ENCODE measurements around the gene GRK4. TPM values are rescaled to one million over a fixed set of nuclear protein-coding genes. Genes with fewer than 3 reads are reported as not detected.

Gene GRK4
- total RNA-seq, 3 donors from 2014 or later (not counting 1 experiment from before 2014, with no cell fraction given) = 2.0 to 6.4 (median 5.1) TPM

DNA sequence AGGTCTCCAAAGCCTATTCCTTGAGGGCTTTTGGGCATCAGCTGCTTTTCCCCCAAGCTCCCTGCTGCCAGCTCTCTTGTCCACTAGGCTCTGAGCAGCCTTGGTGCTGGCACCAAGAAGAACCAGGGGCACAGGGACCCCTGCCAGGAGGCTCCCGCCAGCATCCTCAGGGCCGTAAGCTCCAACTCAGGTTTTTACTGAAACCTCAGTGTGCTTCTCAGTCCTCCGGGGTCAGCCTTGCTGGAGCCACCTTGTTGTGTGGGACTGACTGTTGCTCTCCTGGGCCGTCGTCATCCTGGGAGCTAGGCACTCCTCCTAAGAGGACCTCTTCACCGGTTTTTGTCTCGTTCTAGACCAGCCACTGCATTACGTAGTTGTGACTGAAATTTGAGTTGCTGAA is 39.1 kb upstream of the GRK4 start:
- DNase-seq (no peak), ATAC-seq (no peak)
- TF ChIP-seq, protein P1, sequence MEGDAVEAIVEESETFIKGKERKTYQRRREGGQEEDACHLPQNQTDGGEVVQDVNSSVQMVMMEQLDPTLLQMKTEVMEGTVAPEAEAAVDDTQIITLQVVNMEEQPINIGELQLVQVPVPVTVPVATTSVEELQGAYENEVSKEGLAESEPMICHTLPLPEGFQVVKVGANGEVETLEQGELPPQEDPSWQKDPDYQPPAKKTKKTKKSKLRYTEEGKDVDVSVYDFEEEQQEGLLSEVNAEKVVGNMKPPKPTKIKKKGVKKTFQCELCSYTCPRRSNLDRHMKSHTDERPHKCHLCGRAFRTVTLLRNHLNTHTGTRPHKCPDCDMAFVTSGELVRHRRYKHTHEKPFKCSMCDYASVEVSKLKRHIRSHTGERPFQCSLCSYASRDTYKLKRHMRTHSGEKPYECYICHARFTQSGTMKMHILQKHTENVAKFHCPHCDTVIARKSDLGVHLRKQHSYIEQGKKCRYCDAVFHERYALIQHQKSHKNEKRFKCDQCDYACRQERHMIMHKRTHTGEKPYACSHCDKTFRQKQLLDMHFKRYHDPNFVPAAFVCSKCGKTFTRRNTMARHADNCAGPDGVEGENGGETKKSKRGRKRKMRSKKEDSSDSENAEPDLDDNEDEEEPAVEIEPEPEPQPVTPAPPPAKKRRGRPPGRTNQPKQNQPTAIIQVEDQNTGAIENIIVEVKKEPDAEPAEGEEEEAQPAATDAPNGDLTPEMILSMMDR (IDR thresholded peaks at IDR 0.05) = no peak
- H3K4me3 ChIP-seq (ENCODE audit: low read length) = no peak overlapping the region
- H3K9me3 Mint-ChIP-seq = peaks cover 0 to 4% of the 10 kb centered on the region in 2 donors
- H3K27ac ChIP-seq (ENCODE audit: low read length) = no peak overlapping the region
- H3K36me3 ChIP-seq (ENCODE audit: control insufficient read depth, insufficient read depth, low read length) = peaks cover 61% of the 10 kb centered on the region
- no peaks in the 10 kb centered on the region for H3K27me3 ChIP-seq (ENCODE audit: control insufficient read depth, insufficient read depth, low read length)
- no peak overlapping the region for H3K4me3 Mint-ChIP-seq
- H3K9me3 ChIP-seq (ENCODE audit: control insufficient read depth, insufficient read depth, low read length) = no peaks in the 10 kb centered on the region
- H3K27me3 Mint-ChIP-seq (ENCODE audit: low read depth in 2 of 2) = no peaks in the 10 kb centered on the region
- H3K4me1 ChIP-seq (ENCODE audit: control insufficient read depth, insufficient read depth, low read length) = peaks cover 24% of the 10 kb centered on the region
- WGBS (ENCODE audit: insufficient coverage) = 94% methylated on average over 8 of the region's 8 CpGs
- H3K4me1 Mint-ChIP-seq = peaks cover 40 to 46% of the 10 kb centered on the region in 2 donors
- H3K27ac Mint-ChIP-seq = peak overlapping the region; percentile 59 to 87
- peaks cover 13% of the 10 kb centered on the region for H3K36me3 Mint-ChIP-seq
- intact Hi-C loops (cut with micrococcal nuclease) = no loop called here

DNA sequence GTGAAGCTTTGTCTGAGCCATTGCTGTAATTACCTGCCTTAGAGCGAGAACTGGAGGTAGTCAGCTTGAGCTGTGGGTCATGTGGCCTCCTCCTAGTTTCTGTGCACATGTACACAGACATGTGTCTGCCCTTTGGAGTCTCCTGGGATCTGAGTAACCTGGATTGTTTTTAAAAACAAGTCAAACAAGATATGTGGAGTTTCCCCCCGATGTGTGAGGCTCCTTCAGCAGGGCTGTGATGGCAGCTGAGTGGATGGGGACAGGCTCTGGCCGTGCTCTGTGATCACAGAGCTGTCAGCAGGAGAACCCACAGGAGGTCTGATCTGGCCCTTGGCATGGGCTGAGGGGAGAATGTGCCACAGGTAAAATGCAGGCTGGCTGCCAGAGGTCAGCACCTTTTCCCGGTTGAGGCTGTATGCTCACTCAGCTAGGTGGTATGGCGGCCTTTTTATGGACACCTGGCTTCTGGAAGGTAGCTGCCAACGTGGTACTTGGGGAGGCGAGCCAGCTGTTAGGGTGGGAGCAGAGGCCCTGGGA is 38.5 kb upstream of the GRK4 start:
- Histone ChIP-seq H3K4me1 (ENCODE audit: control insufficient read depth, insufficient read depth, low read length) (peaks cover 24% of the 10 kb centered on the region), H3K36me3 (ENCODE audit: control insufficient read depth, insufficient read depth, low read length) (peaks cover 64% of the 10 kb centered on the region), H3K27ac (ENCODE audit: low read length) (no peak overlapping the region), H3K27me3 (ENCODE audit: control insufficient read depth, insufficient read depth, low read length) (no peaks in the 10 kb centered on the region), H3K9me3 (ENCODE audit: control insufficient read depth, insufficient read depth, low read length) (no peaks in the 10 kb centered on the region), H3K4me3 (ENCODE audit: low read length) (no peak overlapping the region)
- DNase-seq (no peak), ATAC-seq (no peak)
- no peak overlapping the region for H3K4me3 Mint-ChIP-seq
- no peaks in the 10 kb centered on the region for H3K27me3 Mint-ChIP-seq (ENCODE audit: low read depth in 2 of 2)
- H3K4me1 Mint-ChIP-seq = peaks cover 35 to 41% of the 10 kb centered on the region in 2 donors
- TF ChIP-seq, protein P1 (IDR thresholded peaks at IDR 0.05) = no peak
- H3K9me3 Mint-ChIP-seq = peaks cover 0 to 1% of the 10 kb centered on the region in 2 donors
- H3K36me3 Mint-ChIP-seq = peaks cover 8% of the 10 kb centered on the region
- intact Hi-C loops (cut with micrococcal nuclease) = no loop called here
- 98% methylated on average over 7 of the region's 7 CpGs for WGBS (ENCODE audit: insufficient coverage)
- peak overlapping the region; percentile 59 to 87 for H3K27ac Mint-ChIP-seq

DNA sequence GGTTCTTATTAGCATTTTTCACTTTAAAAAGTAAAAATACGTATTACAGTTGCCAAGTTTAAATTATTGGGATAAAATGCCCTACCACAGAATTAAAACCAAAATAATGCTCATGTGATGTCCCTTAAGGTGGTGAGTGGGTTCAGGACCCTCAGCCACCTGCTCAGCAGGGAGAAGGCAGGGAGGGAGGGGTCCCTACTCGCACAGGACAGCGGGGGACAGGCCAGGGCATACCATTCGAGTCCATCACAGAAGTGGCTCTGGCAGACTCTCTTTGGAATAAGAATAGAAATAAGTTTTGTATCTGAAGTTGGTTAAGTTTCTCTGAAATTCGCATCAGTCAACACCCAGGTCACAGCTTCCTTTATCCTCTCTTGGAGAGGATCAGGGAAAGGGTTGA is 37.9 kb upstream of the GRK4 start:
- WGBS (ENCODE audit: insufficient coverage) = 95% methylated on average over 4 of the region's 5 CpGs
- no peak overlapping the region for H3K4me3 ChIP-seq (ENCODE audit: low read length)
- peaks cover 69% of the 10 kb centered on the region for H3K36me3 ChIP-seq (ENCODE audit: control insufficient read depth, insufficient read depth, low read length)
- H3K4me1 ChIP-seq (ENCODE audit: control insufficient read depth, insufficient read depth, low read length) = peaks cover 24% of the 10 kb centered on the region
- intact Hi-C loops (cut with micrococcal nuclease) = no loop called here
- Mint-ChIP-seq H3K27me3 (ENCODE audit: low read depth in 2 of 2) (no peaks in the 10 kb centered on the region), H3K9me3 (no peaks in the 10 kb centered on the region), H3K36me3 (peaks cover 1% of the 10 kb centered on the region), H3K27ac (peak overlapping the region; percentile 59 to 87), H3K4me3 (no peak overlapping the region), H3K4me1 (peaks cover 28 to 34% of the 10 kb centered on the region in 2 donors)
- no peak for ATAC-seq
- no peaks in the 10 kb centered on the region for H3K9me3 ChIP-seq (ENCODE audit: control insufficient read depth, insufficient read depth, low read length)
- TF ChIP-seq, protein P1 (IDR thresholded peaks at IDR 0.05) = no peak
- no peak overlapping the region for H3K27ac ChIP-seq (ENCODE audit: low read length)
- no peaks in the 10 kb centered on the region for H3K27me3 ChIP-seq (ENCODE audit: control insufficient read depth, insufficient read depth, low read length)
- no peak for DNase-seq
